AG09309 (cell line): ENCODE data around the gene EYS.
"Not testable (repeated sequence)": the region's sequence is repeated elsewhere in the genome, so short reads cannot be mapped to it uniquely, and the experiment has no call there.

ENCODE experiments used
- DNase-seq: peaks from one replicate; pipeline ENCODE4 v3.0.0-alpha.2; 2010; ENCODE audit warnings: low read depth
- H3K4me3 ChIP-seq: 2 replicates; pipeline ENCODE4 v1.5.1; 2011; ENCODE audit warnings: mild to moderate bottlenecking, low read depth, low read length, moderate library complexity; ENCODE audit not compliant: control insufficient read depth
- CTCF ChIP-seq: IDR thresholded peaks from 2 replicates; pipeline ENCODE4 v1.5.1; 2011; ENCODE audit warnings: mild to moderate bottlenecking, low read depth, low read length, inconsistent platforms; ENCODE audit not compliant: insufficient read depth, control insufficient read depth; ENCODE audit errors: missing control alignments

The EYS gene

GRCh38 chr6:63897952-63898351 is 1809.1 kb downstream of the EYS start:
- H3K4me3 ChIP-seq: no peak overlapping the region
- DNase-seq: no peak
- TF ChIP-seq CTCF: no peak

- DNase-seq: no peak
- no peak overlapping the region for H3K4me3 ChIP-seq
- no peak for TF ChIP-seq CTCF
Observed at GRCh38 chr6:63897459-63897858, 1809.6 kb downstream of the EYS start.

GRCh38 chr6:63888416-63888815 is 1818.6 kb downstream of the EYS start:
- DNase-seq: no peak
- TF ChIP-seq CTCF: no peak
- H3K4me3 ChIP-seq: no peak overlapping the region

GRCh38 chr6:63887804-63888203 is 1819.2 kb downstream of the EYS start:
- H3K4me3 ChIP-seq, DNase-seq: not testable (repeated sequence)

- TF ChIP-seq CTCF: no peak
- no peak overlapping the region for H3K4me3 ChIP-seq
- DNase-seq: no peak
Observed at GRCh38 chr6:63887002-63887751, 1819.8 kb downstream of the EYS start.

- H3K4me3 ChIP-seq: no peak overlapping the region
- TF ChIP-seq CTCF: no peak
- DNase-seq: no peak
Observed at GRCh38 chr6:63886341-63886740, 1820.7 kb downstream of the EYS start.

- DNase-seq: no peak
- no peak for TF ChIP-seq CTCF
- H3K4me3 ChIP-seq: no peak overlapping the region
Observed at GRCh38 chr6:63883597-63883996, 1823.4 kb downstream of the EYS start.
